Heart right ventricle (tissue), 16 donors: ENCODE data around the gene CNOT8. TPM values are rescaled to one million over a fixed set of nuclear protein-coding genes. Genes with fewer than 3 reads are reported as not detected.

Source experiments
- ATAC-seq, 8 donors: fragments of 200-7000 bp; cut with Tn5 transposase; one replicate each; pipeline ENCODE4 v1.9.1; 2020; ENCODE audit warnings: mild to moderate bottlenecking in 8 of 8, moderate library complexity in 8 of 8, moderate number of reproducible peaks in 1 of 8
- DNase-seq, 2 donors: peaks; one replicate each; pipeline ENCODE4 v3.0.0-alpha.2; 2020
- H3K27ac ChIP-seq, 10 donors: fragments of 200-600 bp; sonication (generic) in 2 of 10; one replicate each; pipeline versions ENCODE4 v1.5.0 to v1.8.0; 2020 to 2022; ENCODE audit warnings: mild to moderate bottlenecking in 3 of 10
- H3K27me3 ChIP-seq, 7 donors: fragments of 200-600 bp; one replicate each; pipeline ENCODE4 v1.8.0; 2021 to 2022; ENCODE audit warnings: mild to moderate bottlenecking in 2 of 7
- H3K36me3 ChIP-seq, 9 donors: fragments of 200-600 bp; sonication (generic) in 1 of 9; one replicate each; pipeline versions ENCODE4 v1.5.0 to v1.8.0; 2020 to 2022; ENCODE audit warnings: mild to moderate bottlenecking in 2 of 9
- H3K4me1 ChIP-seq, 9 donors: fragments of 200-600 bp; sonication (generic) in 1 of 9; one replicate each; pipeline versions ENCODE4 v1.5.0 to v1.8.0; 2020 to 2022; ENCODE audit warnings: mild to moderate bottlenecking in 4 of 9
- H3K4me3 ChIP-seq, 10 donors: fragments of 200-600 bp; sonication (generic) in 2 of 10; one replicate each; pipeline versions ENCODE4 v1.5.0 to v1.8.0; 2020 to 2022; ENCODE audit warnings: mild to moderate bottlenecking in 7 of 10, moderate library complexity in 2 of 10
- H3K9me3 ChIP-seq, 11 donors: fragments of 200-600 bp in 10 of 11; sonication (generic) in 2 of 11; one replicate each; pipeline versions ENCODE4 v1.5.0 to v1.8.0; 2013 to 2022; ENCODE audit warnings: mild to moderate bottlenecking in 2 of 11, control low read depth in 1 of 11, moderate library complexity in 1 of 11
- CTCF ChIP-seq, 9 donors: fragments of 200-600 bp; sonication (generic) in 2 of 9; IDR thresholded peaks; one replicate each; pipeline versions ENCODE4 v1.5.0 to v1.8.0; 2021 to 2022; ENCODE audit warnings: antibody characterized with exemption in 9 of 9, mild to moderate bottlenecking in 5 of 9, moderate library complexity in 1 of 9
- WGBS, 2 donors: extraction: QIAGEN DNeasy Blood & Tissue Kit; methylation state at CpG; one replicate each; pipeline ENCODE4 v1.1.7; 2013; ENCODE audit warnings: inconsistent platforms in 1 of 2; 5-methylcytosine and 5-hydroxymethylcytosine counted together
- intact Hi-C, 10 donors: fragments of 100-400 bp; cut with DNase I; formaldehyde crosslinking; loops; one replicate each; pipeline versions ENCODE4 v1.11.1 to v1.14.2; 2022
- microRNA-seq, 2 donors: library from miRNA; unstranded; fragments of <30 nt; microRNA quantifications; one replicate each; pipeline ENCODE4 v1.2.0, GENCODE V29; 2021
- polyA plus RNA-seq, 2 donors: library from polyadenylated mRNA; stranded (reverse); fragments of 200-250 nt; gene quantifications; one replicate each; pipeline ENCODE4 v1.2.3, GENCODE V29; 2013
- total RNA-seq, 10 donors: library from RNA; stranded (reverse); fragmentation: NEBNext Ultra II Directional in 3 of 10; extraction: Animal tissue kit (Norgen Biotek cat#: 25700) in 3 of 10; gene quantifications; one replicate each; pipeline versions ENCODE4 v1.2.1 to v1.2.4, GENCODE V29; 2021 to 2023
- donor health status: Arrhythmogenic right ventricular cardiomyopathy.
- donor health status: ischemic (EF 13 %, LVEDD 7.1; RV severe dilation, severe dysfunction).
- donor health status: healthy with polysubstance abuse.
- donor health status: DM: no; HTN: yes; CAD: no.
- donor health status: DM: no; HTN: no; CAD: no.
- donor health status: ischemic (EF 25% LVEDD 6.9; RV normal size, moderate dysfunction).
- donor health status: ischemic (EF 25% LVEDD 5.7; RV mildly dilated, moderate dysfunction).
- donor health status: healthy.
- donor health status: DM: yes; HTN: yes; CAD: no.
- donor health status: Ischemic cardiomyopathy.
- donor health status: ischemic (EF 35%, LVEDD 5.7; RV mildly dilated, moderate dysfunction).
- donor health status: nonischemic (EF 11% LVEDD 7.7; RV severe dilation, severe dysfunction).
- donor health status: DM: yes; HTN: yes; CAD: no.
- donor health status: PGD.
- donor health status: ischemic (EF 29% LVEDD 5.4; RV normal size, mild dysfunction).
- donor health status: nonischemic (EF 23%, LVEDD 6.1; RV moderate dilation, normal function).

Gene CNOT8
- total and polyA plus RNA-seq, 12 donors = 20.9 to 29.8 (median 22.1) TPM

GRCh38 chr5:154923441-154924430 is 65.3 kb downstream of the CNOT8 start:
- no peaks in the 10 kb centered on the region for H3K9me3 ChIP-seq
- intact Hi-C loops = no loop called here
- ATAC-seq = no peak
- DNase-seq = no peak
- TF ChIP-seq CTCF (IDR thresholded peaks at IDR 0.05) = no peak
- no peaks in the 10 kb centered on the region for H3K4me1 ChIP-seq
- H3K27me3 ChIP-seq = no peaks in the 10 kb centered on the region
- peaks cover 0 to 100% (median 63%) of the 10 kb centered on the region in 9 donors for H3K36me3 ChIP-seq
- 96 to 97% methylated on average over 7 of the region's 7 CpGs for WGBS, 2 donors
- no peak overlapping the region for H3K4me3 ChIP-seq
- no peak overlapping the region for H3K27ac ChIP-seq

Small RNAs within 50 kb of the gene (microRNA-seq; reads per million reads assigned to microRNA genes)
- 0 reads per million in 2 donors for gene MIR378H

Other genes starting within 250 kb of the CNOT8 start
- 100 to 1,000 TPM; 138 to 197 (median 170) TPM for gene LARP1, start 103.2 kb upstream of the CNOT8 start, total RNA-seq
- gene LARP1, start 103.2 kb upstream of the CNOT8 start, polyA plus RNA-seq = 10 to 100 TPM; 26.4 to 30.4 TPM
- gene FAXDC2, start 8.0 kb upstream of the CNOT8 start, total RNA-seq = 10 to 100 TPM; 13.9 to 31.5 (median 21.5) TPM
- 10 to 100 TPM in 1 of 2 donors, 1 to 10 TPM in 1; 4.8 to 17.6 TPM for gene FAXDC2, start 8.0 kb upstream of the CNOT8 start, polyA plus RNA-seq
- 10 to 100 TPM; 12.7 to 18.5 (median 16.0) TPM for gene GEMIN5, start 79.6 kb downstream of the CNOT8 start, total RNA-seq
- gene GEMIN5, start 79.6 kb downstream of the CNOT8 start, polyA plus RNA-seq = 1 to 10 TPM; 4.1 to 5.3 TPM
- gene MRPL22, start 82.4 kb downstream of the CNOT8 start, total RNA-seq = 10 to 100 TPM; 57.1 to 85.3 (median 70.5) TPM
- gene MRPL22, start 82.4 kb downstream of the CNOT8 start, polyA plus RNA-seq = 100 to 1,000 TPM; 106 to 109 TPM
- under 1 TPM in 4 of 10 donors, not detected in 6; 0.05 to 0.11 (median 0.08) TPM for gene KIF4B, start 155.1 kb downstream of the CNOT8 start, total RNA-seq
- gene KIF4B, start 155.1 kb downstream of the CNOT8 start, polyA plus RNA-seq = not detected